Left renal pelvis (tissue), 4 donors: ENCODE measurements around the gene FKBP8. TPM values are rescaled to one million over a fixed set of nuclear protein-coding genes. Genes with fewer than 3 reads are reported as not detected.

Source experiments
- DNase-seq, 4 donors: peaks; one replicate each; pipeline ENCODE4 v3.0.0-alpha.2; 2013; ENCODE audit warnings: low read depth in 4 of 4, low spot score in 3 of 4
- polyA plus RNA-seq, 4 donors: library from polyadenylated mRNA; unstranded; fragments of 120-200 nt; gene quantifications; one replicate each; pipeline ENCODE4 v1.2.1, GENCODE V29; 2013; ENCODE audit not compliant: insufficient read length in 4 of 4

Gene FKBP8
- polyA plus RNA-seq, 4 donors: 131 to 201 (median 173) TPM

DNA sequence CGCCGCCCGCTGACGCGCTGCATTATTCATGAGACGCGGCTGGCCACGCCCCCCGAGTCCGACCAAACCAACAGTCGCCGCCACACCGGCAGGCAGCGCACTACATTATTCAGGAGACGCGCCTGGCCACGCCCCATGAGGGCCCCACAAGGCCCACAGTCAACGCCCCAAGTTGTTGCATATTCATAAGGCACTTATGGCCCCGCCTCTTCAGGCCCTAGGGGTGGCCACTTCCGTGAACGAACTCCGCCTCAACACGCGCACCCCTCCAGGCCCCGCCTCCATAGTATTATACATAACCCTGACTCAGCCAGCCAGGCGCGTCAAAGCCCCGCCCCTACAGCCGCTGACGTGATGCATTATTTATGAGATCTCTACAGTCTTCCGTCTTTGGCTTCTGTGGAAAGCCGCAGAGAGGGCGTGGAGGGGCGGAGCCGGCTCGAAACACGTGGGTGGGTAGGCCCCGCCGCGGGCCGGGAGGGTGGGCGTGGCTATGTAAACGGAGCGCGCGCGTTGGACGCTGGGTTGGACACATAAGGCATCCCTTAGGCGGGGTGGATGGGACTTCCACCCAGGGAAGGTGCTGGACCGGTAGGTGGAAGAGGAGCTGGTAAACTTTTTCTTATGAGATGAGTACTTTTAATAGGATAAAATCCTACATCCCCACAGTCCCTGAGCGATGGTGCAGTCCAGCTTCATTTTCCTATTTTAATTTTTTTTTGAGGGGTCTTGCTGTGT is 21.1 kb downstream of the FKBP8 start:
- peak; percentile 98 to 99 (median 99) for DNase-seq

DNA sequence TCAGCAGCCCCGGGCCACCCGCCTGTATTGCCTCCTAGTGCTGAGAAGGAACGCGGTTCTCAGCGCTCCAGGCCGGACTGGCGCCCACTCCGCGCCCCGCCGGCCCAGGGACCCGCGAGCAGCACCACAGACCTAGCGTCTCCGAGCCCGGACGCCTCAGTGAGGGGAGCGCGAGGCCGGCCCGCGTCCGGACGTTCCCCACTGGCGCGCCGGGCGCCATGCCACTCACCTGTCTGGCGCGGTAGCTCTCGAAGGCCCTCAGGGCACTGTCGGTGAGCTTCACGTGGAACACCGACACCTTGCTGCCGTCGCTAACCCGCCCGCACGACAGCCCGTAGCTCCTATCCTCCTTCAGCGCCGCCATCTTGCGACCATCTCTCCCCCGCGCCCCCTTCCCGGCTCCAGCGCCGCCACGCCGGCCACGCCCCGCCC is 21.7 kb downstream of the FKBP8 start, which contains the start of gene ELL:
Gene ELL, minus strand, starts transcription at position 379 of the 432 bp plus-strand sequence. Its CDS starts 15 bp downstream, at position 364.
- DNase-seq: no peak

DNA sequence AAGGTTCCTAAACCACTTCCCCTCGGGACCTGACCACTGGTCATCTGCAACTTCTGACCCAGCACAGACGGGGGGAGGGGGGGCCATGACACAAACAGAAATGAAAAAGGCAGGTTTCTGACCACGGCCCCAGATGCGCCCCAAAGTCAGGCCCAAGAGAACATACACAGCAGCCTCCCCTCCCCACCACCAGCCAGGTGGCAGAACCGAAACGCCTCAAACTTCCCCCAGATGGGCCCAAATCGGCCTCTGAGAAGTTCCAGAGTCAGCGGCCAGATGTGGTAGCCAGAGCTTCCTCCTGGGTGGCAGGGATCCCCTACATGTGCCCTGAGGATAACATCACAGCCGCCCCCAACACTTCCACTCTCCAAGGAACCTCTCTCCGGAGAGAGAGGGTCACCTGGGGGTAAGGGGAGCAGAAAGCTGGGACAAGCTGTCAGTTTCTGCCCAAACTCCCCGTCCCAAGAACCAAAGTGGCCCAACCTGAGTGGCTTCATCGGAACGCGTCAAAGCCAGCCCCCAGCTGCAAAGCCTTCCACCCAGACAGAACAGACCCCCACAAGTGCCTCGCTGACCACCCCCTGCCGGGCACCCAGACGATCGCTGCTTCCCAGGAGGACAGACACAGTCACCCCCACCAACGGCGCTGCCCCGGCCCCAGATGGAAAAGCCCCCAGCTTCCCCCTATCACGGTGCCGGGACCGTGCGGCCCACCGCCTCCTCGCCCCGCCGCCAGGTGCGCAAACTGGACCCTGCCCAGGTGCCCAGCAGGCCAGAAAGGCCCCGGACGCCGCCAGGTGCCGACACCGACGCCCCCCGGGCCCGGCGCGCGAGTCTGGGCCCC is 22.3 kb downstream of the FKBP8 start:
- no peak for DNase-seq

DNA sequence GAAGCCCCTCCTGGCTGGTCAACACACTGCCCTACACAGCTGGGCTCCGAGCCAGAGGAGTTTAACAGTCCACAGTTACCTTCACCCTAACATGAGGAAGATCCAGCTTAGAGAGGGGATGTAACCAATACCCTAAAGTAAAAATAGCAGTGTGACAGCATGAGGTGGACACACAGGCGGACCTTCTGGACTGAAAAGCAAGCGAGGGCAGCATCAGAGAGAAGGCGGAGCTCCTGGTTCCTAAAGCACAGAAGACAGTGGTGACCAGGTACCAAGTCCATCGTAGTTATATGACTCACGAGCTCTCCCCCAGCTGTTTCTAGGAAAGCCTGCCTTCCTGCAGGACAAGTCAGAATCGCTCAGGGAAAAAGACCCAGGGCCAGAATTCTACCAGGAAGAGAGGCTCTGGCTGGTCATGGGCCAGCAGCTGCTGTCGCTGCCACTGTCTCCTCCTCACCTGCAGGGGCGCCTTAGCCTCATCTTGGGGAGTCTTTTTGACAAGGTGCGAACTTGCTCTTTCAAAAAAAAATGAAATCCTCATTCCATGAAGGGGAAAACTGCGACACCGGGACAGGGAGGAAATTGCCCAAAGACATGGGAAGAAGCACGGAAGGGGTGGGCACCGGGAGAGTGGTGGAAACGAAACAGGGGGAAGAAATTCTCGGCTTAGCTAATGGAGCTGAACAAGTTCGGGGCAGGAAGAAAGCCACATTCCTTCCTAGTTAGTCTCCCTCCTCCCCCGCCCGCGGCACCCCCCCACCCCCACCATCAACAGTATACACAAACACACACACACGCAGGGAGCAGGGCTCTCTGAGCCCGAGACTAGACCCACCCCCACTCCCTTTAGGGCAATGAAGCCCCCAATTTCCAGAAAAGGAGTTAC is 23.2 kb downstream of the FKBP8 start:
- DNase-seq: peak in 1 of 4 donors; percentile 69

DNA sequence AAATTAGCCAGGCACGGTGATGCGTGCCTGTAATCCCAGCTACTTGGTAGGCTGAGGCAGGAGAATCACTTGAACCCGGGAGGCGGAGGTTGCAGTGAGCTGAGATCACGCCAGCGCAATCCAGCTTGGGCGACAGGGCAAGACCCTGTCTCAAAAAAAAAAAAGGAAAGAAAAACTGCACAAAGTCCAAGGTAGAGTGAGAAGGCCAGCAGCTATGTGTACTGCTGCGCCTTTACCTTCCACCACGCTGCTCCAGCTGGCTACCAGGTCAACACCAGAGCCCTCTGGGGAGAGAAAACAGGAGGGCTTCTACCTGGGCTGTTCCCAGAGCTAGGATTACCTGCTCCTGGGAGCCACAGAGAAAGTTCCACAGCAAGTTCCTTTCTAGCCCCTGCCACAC is 24.7 kb downstream of the FKBP8 start:
- no peak for DNase-seq

DNA sequence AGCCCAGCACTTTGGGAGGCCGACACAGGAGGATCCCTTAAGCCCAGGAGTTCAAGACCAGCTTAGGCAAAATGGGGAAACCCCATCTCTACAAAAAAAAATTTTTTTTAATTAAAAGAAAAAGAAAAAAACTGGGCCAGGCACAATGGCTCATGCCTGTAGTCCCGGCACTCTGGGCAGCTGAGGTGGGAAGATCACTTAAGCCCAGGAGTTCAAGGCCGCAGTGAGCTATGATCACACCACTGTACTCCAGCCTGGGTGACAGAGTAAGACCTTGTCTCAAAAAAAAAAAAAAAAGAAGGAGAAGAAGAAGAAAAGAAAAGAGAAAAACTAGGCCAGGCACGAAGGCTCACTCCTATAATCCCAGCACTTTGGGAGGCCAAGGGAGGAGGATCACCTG is 25.8 kb downstream of the FKBP8 start:
- no peak for DNase-seq

DNA sequence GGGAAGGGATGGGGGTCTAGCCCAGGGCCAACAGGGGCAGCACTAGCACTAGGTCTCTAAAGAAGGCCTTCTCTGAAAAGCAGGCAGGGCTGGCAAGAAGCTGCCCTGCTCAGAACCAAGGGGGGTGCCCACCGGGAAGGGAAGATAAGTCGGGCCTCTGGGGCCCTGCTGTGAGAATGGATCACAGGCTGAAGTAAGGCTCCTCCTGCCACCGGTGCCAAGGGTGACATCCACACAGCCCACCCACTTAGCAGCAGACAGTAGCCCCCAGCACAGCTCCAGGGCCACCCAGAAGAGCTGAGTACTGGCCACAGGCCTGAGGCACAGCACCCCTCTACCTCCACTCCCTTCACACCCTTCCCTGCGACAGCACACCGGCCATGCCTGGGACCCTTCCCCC is 27.4 kb downstream of the FKBP8 start:
- DNase-seq: no peak

DNA sequence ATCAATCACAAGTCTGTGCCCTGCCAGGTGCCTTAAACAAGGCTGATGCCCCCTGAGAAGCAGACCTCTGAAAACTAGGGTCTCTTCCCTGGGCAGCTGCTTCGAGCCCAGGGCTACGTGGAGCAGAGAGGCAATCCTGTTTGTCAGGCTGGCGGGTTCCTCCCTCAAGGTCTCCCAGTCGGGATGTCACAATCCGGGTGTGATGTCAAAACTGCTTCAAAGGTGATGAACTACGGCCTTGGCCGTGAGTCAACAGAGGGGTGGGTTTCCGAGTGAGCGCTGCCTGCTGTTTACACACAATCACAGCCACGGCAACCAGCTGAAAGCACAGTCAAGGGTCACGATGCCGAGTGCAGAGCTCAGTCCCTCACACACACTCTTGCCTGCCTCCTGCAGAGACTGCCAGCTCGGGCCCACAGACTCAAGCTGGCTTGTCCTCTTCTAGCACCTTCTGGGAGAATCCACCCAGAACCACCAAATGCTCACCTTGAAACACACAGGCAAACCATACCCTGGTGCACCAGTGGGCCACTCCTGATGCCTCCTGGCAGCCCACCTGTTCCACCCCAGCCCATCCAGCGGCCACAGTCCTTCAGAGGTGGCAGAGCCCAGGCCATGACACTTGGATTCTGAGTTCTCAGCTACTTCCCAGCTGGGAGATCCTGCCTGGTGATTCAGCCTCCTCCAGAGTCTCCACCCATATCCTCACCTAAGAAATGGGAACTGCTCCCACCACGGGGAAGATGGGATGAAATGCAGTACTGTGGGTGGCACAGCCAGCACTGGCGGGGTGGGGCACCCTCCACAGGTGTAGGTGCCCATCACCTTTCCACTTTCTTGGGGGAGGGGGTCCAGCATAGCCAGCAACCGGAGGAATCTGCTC is 28.3 kb downstream of the FKBP8 start:
- no peak for DNase-seq

DNA sequence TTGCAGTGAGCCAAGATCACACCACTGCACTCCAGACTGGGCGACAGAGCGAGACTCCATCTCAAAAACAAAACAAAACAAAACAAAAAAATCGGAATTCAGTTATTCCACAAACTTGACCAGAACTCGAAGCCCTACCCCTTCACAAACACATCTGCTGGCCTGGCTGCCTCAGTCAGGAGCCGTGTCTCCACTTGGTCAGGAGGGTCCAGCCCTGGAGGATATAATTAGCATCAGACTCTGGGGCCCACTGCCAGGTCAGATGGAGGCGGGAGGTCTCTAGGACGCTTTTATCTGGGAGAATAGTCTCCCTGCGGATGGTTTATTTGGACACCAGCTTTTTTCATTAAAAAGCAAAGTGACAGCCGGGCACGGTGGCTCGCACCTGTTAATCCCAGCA is 29.5 kb downstream of the FKBP8 start:
- DNase-seq: no peak

DNA sequence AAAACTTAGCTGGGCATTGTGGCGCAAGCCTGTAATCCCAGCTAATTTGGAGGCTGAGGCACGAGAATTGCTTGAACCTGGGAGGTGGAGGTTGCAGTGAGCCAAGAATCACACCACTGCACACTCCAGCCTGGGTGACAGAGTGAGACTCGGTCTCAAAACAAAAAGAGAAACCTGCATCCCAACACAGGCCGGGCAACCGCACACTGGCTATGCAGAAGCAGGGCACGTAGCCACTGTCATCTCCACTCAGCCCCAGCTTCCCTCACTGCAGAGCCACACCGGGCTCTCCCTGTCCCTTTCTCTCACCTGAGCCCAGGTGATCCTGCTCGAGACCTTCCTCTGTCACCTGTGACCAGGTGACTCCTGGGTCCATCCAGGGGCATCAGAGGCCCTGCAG is 33.2 kb downstream of the FKBP8 start:
- no peak for DNase-seq

DNA sequence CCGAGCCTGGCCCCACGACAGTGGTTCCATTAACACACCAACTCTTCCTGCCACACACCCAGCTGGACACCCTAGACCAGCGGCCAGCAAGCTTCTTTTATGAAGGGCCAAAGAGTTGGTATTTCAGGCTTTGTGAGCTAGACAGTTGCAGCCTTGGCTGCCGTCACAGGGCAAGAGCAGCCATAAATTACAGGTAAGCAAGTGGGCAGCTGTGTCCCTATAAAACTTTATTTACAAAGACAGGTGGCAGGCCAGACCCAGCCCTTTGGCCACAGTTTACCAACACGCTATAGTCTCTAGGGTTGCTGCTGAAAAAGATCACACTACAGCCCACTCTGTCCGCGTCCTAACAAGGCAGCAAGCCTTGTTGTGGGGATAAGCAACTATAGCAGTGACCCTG is 34.8 kb downstream of the FKBP8 start:
- DNase-seq: no peak

DNA sequence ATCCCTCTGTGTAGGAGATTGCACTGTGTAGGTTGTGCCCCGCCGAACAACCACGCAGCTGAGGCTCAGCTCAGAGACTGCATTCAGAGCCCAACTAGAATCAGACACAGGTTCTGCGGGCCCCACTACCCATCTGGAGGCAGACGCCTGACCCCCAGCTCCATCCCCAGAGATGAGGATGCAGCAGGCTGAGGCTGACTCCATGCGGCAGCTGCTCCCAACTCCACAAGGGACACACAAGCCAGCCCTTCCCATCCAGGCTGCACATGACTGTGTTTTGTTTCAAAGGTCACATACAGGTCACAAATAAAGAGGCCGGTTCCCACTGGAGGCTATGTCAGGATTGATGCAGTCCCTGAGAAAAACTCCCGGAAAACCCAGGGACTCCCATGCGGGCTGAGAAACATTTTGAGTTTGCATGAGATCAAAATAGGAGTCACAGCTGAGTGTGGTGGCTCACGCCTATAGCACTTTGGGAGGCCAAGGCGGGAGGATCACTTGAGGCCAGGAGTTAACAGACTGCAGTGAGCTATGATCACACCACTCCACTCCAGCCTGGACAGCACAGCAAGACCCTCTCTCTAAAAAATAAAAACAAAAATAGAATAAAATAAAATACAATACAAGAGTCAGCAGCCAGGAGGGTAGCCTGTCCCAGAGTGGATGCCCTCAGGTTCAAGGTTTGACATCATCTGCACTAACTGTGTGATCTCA is 35.5 kb downstream of the FKBP8 start:
- no peak for DNase-seq

DNA sequence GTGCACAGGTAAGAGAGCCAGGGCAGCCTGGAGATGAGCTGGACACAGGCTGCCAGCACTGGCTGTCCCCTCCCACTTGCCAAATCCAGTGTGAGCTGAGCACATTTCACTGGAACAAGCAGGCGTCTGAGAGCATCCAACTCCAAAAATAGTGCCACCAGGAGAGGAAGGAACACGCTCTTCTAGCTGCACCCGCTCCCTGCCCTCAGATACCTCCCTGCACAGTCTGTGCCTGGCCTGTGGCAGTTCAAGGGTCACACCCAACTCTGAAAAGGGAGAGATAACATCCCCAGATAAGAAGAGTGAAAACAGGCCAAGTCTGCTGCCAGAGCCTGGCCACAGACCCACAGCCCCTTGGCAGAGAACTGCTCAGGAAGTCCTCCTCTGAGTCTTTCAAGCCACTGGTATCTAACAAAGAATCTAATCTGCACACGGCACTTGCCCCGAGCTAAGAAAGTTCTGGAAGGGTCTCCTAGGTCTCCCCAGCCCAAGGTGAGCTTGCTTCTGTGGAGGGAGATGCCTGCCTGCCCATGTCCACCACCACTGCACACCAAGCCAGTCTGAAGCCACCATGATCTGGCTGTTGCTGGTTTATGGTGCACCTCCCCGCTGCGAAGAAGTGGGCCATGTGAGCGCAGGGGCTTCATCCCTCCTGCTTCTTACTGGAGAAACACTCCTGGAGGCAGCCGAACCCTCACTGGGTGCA is 36.2 kb downstream of the FKBP8 start:
- DNase-seq: no peak

DNA sequence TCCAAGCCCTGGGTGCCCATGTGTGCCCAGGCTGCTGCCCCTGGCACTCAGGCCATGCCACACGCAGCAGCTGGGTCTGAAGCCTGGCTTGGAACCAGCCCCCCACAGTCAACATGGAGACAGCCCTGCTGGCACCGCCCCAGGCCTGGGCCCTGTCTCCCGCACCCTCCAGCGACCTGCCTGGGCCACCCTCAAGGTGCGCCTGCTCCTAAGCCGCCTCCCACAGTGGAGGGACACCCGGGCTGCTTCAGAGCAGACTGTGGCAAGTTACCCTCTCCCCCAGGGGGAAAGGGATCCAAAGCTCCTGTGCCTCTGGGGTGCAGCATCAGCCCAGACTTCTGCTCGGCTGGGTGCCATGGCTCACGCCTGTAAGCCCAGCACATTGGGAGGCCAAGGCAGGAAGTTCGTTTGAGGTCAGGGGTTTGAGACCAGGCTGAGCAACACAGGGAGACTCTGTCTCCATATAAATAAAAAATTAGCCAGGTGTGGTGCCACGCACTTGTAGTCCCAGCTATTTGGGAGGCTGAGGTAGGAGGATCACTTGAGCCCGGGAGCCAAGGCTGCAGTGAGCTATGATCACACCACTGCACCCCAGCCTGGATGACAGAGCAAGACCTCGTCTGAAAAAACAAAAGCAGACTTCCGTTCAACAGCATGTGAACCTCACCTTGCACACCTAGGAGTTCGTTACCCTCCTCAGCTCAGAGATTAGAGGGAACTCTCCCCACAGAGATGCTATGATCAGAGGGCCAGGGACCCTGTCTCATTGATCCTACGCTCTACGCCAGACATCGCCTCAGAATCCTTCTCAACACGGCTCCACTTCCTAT is 37.1 kb downstream of the FKBP8 start:
- DNase-seq: no peak

DNA sequence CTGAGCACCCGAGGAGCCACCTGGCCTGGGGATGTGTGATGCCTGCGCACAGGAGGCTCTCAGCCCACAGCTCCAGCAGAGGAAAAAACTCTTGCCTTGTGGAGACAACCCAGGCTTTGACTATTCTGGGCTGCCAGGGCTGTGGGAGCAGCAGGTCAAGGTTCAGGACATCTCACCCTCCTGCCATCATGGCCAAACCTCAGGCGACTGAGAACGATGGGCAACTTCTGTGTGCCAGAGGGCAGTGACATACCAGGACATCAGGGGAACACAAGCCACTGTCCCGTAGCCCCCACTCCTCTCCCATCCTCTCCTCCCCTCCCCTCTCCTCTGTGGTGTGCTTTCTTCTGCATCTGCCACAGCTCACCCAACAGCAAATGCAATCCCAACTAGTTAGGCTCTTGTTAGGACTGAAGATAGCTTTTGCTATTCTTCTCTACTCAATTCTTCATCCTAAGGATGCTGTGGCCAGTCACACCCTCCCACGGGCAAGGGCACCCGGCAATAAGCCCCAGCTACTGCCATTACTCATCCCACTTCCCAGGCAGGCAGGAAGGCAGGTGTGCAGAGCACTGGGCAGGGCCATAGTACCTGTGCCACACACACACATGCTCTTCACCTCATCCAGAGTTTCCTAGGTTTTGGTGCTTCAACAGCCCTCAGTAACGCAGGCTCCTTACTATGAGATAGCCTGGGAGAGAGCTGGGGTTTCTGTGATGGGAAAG is 38.3 kb downstream of the FKBP8 start:
- DNase-seq: no peak

DNA sequence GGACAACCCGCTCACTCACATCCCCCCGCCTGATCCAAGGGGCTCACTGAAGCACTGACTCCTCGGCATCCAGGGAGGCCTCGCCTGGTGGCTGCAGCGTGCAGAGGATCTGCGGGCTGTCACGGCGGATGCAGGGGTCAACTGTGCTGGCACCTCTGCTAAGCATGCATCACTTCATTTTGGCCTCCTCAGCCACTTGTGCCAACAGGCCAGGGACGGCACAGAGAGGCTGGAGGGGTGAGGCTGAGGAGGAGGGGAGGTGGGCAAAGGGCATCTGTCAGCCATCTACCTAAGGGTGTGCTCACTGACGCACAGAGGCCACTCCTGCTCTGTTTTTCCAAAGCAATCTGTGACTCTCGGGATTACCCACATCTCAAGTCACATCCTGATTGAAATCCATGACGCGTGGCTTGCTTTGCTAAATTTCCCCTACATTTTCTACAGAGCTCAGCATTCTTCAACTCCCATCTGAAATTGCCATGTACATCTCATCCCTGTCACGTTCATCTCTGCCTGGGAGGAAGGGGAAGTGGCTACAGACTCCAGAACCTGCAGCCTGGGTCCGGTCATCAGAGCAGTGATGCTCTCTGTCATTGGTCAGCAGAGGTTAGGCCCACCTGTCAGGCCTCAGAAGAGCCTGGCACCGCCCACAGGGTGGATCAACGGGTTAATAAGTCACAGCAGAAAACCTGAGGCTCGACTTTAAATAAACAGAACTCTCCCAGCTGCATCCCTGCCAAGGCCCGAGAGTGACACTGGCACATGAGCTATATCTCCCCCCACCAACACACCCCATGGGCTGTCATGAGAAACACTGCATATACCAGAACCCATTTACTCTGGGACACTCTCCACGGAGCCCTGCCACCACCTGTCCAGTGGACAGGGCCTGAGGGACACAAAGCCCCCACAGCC is 39.1 kb downstream of the FKBP8 start:
- no peak for DNase-seq
